ENCODE measurements around the gene RPTN.

- no peak for TF ChIP-seq YY1 (IDR thresholded peaks at IDR 0.05; ENCODE audit: low read depth)
- TF ChIP-seq RXRA (IDR thresholded peaks at IDR 0.05; ENCODE audit: borderline replicate concordance, low read depth), result no peak
- no peak for TF ChIP-seq CTCF (IDR thresholded peaks at IDR 0.05)
- no peak for TF ChIP-seq REST (IDR thresholded peaks at IDR 0.05; ENCODE audit: low read depth, low read length)
- no peak for TF ChIP-seq FOXM1 (IDR thresholded peaks at IDR 0.05; ENCODE audit: low read depth)
- TF ChIP-seq NFIC (IDR thresholded peaks at IDR 0.05; ENCODE audit: borderline replicate concordance), result no peak
- TF ChIP-seq PBX3 (IDR thresholded peaks at IDR 0.05), result no peak
- no peak for TF ChIP-seq SMC3 (IDR thresholded peaks at IDR 0.05; ENCODE audit: low read depth, low read length)
- TF ChIP-seq EP300 (IDR thresholded peaks at IDR 0.05; ENCODE audit: borderline replicate concordance in 1 of 2, low read depth in 1 of 2, low read length in 1 of 2), result no peak
These were observed 51.7 kb downstream of the RPTN start for GRCh38 chr1:152107031-152107983.

All from SK-N-SH (cell line).